GM23338 (cell line): ENCODE measurements around the gene CPEB2. TPM values are rescaled to one million over a fixed set of nuclear protein-coding genes. Genes with fewer than 3 reads are reported as not detected.

Source experiments
- ATAC-seq: fragments of 200-7000 bp; cut with Tn5 transposase; 3 replicates; pipeline ENCODE4 v1.9.1; 2020
- DNase-seq: peaks from one replicate; pipeline ENCODE4 v3.0.0-alpha.2; 2015; ENCODE audit warnings: low spot score
- H2AFZ ChIP-seq: fragments of 200-600 bp; sonication (generic); 2 replicates; pipeline ENCODE4 v1.8.0; 2016; ENCODE audit warnings: antibody characterized with exemption, mild to moderate bottlenecking, moderate library complexity
- H3F3A ChIP-seq: fragments of 200-600 bp; sonication (generic); replicated peaks from 2 replicates; pipeline ENCODE4 v1.8.0; 2017; ENCODE audit warnings: antibody characterized with exemption, mixed run types, low read depth
- H3K27ac ChIP-seq: fragments of 200-600 bp; sonication (generic); 2 replicates; pipeline ENCODE4 v1.6.1; 2016; ENCODE audit warnings: low read depth
- H3K27me3 ChIP-seq: fragments of 200-600 bp; sonication (generic); 2 replicates; pipeline ENCODE4 v1.8.0; 2016; ENCODE audit warnings: mild to moderate bottlenecking, mixed run types, moderate library complexity; ENCODE audit not compliant: insufficient read depth
- H3K36me3 ChIP-seq: fragments of 200-600 bp; sonication (generic); 2 replicates; pipeline ENCODE4 v1.8.0; 2016; ENCODE audit warnings: mild to moderate bottlenecking; ENCODE audit not compliant: insufficient read depth
- H3K4me1 ChIP-seq: fragments of 200-600 bp; sonication (generic); 2 replicates; pipeline ENCODE4 v1.8.0; 2016; ENCODE audit warnings: mild to moderate bottlenecking, moderate library complexity; ENCODE audit not compliant: insufficient read depth
- H3K4me2 ChIP-seq: fragments of 200-600 bp; sonication (generic); 2 replicates; pipeline ENCODE4 v1.7.1; 2017; ENCODE audit warnings: mixed run types
- H3K4me3 ChIP-seq: fragments of 200-600 bp; sonication (generic); 2 replicates; pipeline ENCODE4 v1.6.1; 2016; ENCODE audit warnings: mixed run types
- H3K79me2 ChIP-seq: fragments of 200-600 bp; sonication (generic); replicated peaks from 2 replicates; pipeline ENCODE4 v1.8.0; 2017; ENCODE audit warnings: mild to moderate bottlenecking; ENCODE audit not compliant: insufficient read depth
- H3K9me2 ChIP-seq: fragments of 200-600 bp; sonication (generic); 2 replicates; pipeline ENCODE4 v1.8.0; 2017; ENCODE audit not compliant: insufficient read depth
- H4K20me1 ChIP-seq: fragments of 200-600 bp; sonication (generic); replicated peaks from 2 replicates; pipeline ENCODE4 v1.8.0; 2017; ENCODE audit warnings: mild to moderate bottlenecking; ENCODE audit not compliant: insufficient read depth
- H3K27ac Mint-ChIP-seq: 2 replicates; pipeline ENCODE4 v1.8.0; 2020; ENCODE audit warnings: inconsistent platforms, mild to moderate bottlenecking, moderate library complexity, mixed read lengths
- H3K27me3 Mint-ChIP-seq: 3 replicates; pipeline ENCODE4 v1.8.0; 2022; ENCODE audit warnings: low read depth, mild to moderate bottlenecking, moderate library complexity, mixed read lengths, inconsistent platforms; ENCODE audit not compliant: insufficient read depth, poor library complexity
- H3K36me3 Mint-ChIP-seq: 3 replicates; pipeline ENCODE4 v1.8.0; 2021; ENCODE audit warnings: low read depth, mild to moderate bottlenecking, inconsistent platforms, moderate library complexity, mixed read lengths
- H3K4me1 Mint-ChIP-seq: 3 replicates; pipeline ENCODE4 v1.8.0; 2020; ENCODE audit warnings: mild to moderate bottlenecking, inconsistent platforms, mixed read lengths
- H3K4me3 Mint-ChIP-seq: 3 replicates; pipeline ENCODE4 v1.8.0; 2021; ENCODE audit warnings: moderate library complexity, mild to moderate bottlenecking, inconsistent platforms, mixed read lengths
- H3K9me3 Mint-ChIP-seq: 3 replicates; pipeline ENCODE4 v1.8.0; 2020; ENCODE audit warnings: moderate library complexity, mild to moderate bottlenecking, inconsistent platforms, mixed read lengths
- EZH2 ChIP-seq: fragments of 200-600 bp; sonication (generic); IDR thresholded peaks from one replicate; pipeline ENCODE4 v1.8.0; 2017; ENCODE audit warnings: antibody characterized with exemption, mild to moderate bottlenecking, low read depth; ENCODE audit not compliant: unreplicated experiment
- NANOG ChIP-seq: IDR thresholded peaks from 2 replicates; pipeline ENCODE4 v1.6.1; 2016; ENCODE audit warnings: antibody characterized with exemption, borderline replicate concordance
- ZNF114 ChIP-seq: fragments of 250-450 bp; sonication (Bioruptor Pico); IDR thresholded peaks from 2 replicates; pipeline ENCODE4 v1.5.0; 2020; ENCODE audit warnings: mild to moderate bottlenecking, moderate library complexity
- polyA plus RNA-seq: library from polyadenylated mRNA; unstranded; fragments of >200 nt; fragmentation: Nextera tagmentation; extraction: Ambion mirVana; gene quantifications from 2 replicates; pipeline ENCODE4 v1.2.1, GENCODE V29; 2016
- total RNA-seq: library from RNA; depleted of rRNA; stranded (reverse); fragments of >200 nt; shearing (Covaris generic); gene quantifications from 2 replicates; pipeline ENCODE4 v1.2.3, GENCODE V29; 2014
- TF ChIP-seq, protein P1 (sequence below): IDR thresholded peaks from one replicate; pipeline ENCODE4 v1.6.1; 2018; ENCODE audit warnings: antibody characterized with exemption; ENCODE audit not compliant: unreplicated experiment
- TF ChIP-seq, protein P2 (sequence below): fragments of 250-450 bp; sonication (Bioruptor Pico); IDR thresholded peaks from 2 replicates; pipeline ENCODE4 v1.5.0; 2020; ENCODE audit warnings: mild to moderate bottlenecking, moderate library complexity

The CPEB2 gene
- total and polyA plus RNA-seq, 2 experiments from 2014 or later, result 0.66 to 2.4 TPM

DNA sequence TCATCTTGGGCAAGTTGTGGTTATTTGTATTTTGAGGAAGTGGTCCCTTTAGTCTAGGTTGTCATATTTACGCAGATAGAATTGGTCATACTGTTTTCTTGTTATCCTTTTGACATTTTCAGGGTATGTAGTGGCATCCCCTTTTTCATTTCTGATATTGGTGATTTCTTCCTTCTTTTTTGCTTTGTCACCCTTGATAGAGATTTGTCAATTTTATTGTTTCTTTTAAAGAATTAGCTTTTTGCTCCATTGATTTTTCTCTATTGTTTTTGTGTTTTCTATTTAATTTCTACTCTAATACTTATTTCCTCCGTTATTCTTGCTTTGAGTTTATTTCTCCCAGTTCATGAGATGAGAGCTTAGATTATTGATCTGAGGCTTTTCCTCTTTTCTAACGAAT is 87.7 kb downstream of the CPEB2 start:
- TF ChIP-seq EZH2, result no peak
- TF ChIP-seq NANOG, result no peak
- TF ChIP-seq, protein P1, sequence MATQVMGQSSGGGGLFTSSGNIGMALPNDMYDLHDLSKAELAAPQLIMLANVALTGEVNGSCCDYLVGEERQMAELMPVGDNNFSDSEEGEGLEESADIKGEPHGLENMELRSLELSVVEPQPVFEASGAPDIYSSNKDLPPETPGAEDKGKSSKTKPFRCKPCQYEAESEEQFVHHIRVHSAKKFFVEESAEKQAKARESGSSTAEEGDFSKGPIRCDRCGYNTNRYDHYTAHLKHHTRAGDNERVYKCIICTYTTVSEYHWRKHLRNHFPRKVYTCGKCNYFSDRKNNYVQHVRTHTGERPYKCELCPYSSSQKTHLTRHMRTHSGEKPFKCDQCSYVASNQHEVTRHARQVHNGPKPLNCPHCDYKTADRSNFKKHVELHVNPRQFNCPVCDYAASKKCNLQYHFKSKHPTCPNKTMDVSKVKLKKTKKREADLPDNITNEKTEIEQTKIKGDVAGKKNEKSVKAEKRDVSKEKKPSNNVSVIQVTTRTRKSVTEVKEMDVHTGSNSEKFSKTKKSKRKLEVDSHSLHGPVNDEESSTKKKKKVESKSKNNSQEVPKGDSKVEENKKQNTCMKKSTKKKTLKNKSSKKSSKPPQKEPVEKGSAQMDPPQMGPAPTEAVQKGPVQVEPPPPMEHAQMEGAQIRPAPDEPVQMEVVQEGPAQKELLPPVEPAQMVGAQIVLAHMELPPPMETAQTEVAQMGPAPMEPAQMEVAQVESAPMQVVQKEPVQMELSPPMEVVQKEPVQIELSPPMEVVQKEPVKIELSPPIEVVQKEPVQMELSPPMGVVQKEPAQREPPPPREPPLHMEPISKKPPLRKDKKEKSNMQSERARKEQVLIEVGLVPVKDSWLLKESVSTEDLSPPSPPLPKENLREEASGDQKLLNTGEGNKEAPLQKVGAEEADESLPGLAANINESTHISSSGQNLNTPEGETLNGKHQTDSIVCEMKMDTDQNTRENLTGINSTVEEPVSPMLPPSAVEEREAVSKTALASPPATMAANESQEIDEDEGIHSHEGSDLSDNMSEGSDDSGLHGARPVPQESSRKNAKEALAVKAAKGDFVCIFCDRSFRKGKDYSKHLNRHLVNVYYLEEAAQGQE, result no peak
- no peak for TF ChIP-seq ZNF114
- TF ChIP-seq, protein P2, sequence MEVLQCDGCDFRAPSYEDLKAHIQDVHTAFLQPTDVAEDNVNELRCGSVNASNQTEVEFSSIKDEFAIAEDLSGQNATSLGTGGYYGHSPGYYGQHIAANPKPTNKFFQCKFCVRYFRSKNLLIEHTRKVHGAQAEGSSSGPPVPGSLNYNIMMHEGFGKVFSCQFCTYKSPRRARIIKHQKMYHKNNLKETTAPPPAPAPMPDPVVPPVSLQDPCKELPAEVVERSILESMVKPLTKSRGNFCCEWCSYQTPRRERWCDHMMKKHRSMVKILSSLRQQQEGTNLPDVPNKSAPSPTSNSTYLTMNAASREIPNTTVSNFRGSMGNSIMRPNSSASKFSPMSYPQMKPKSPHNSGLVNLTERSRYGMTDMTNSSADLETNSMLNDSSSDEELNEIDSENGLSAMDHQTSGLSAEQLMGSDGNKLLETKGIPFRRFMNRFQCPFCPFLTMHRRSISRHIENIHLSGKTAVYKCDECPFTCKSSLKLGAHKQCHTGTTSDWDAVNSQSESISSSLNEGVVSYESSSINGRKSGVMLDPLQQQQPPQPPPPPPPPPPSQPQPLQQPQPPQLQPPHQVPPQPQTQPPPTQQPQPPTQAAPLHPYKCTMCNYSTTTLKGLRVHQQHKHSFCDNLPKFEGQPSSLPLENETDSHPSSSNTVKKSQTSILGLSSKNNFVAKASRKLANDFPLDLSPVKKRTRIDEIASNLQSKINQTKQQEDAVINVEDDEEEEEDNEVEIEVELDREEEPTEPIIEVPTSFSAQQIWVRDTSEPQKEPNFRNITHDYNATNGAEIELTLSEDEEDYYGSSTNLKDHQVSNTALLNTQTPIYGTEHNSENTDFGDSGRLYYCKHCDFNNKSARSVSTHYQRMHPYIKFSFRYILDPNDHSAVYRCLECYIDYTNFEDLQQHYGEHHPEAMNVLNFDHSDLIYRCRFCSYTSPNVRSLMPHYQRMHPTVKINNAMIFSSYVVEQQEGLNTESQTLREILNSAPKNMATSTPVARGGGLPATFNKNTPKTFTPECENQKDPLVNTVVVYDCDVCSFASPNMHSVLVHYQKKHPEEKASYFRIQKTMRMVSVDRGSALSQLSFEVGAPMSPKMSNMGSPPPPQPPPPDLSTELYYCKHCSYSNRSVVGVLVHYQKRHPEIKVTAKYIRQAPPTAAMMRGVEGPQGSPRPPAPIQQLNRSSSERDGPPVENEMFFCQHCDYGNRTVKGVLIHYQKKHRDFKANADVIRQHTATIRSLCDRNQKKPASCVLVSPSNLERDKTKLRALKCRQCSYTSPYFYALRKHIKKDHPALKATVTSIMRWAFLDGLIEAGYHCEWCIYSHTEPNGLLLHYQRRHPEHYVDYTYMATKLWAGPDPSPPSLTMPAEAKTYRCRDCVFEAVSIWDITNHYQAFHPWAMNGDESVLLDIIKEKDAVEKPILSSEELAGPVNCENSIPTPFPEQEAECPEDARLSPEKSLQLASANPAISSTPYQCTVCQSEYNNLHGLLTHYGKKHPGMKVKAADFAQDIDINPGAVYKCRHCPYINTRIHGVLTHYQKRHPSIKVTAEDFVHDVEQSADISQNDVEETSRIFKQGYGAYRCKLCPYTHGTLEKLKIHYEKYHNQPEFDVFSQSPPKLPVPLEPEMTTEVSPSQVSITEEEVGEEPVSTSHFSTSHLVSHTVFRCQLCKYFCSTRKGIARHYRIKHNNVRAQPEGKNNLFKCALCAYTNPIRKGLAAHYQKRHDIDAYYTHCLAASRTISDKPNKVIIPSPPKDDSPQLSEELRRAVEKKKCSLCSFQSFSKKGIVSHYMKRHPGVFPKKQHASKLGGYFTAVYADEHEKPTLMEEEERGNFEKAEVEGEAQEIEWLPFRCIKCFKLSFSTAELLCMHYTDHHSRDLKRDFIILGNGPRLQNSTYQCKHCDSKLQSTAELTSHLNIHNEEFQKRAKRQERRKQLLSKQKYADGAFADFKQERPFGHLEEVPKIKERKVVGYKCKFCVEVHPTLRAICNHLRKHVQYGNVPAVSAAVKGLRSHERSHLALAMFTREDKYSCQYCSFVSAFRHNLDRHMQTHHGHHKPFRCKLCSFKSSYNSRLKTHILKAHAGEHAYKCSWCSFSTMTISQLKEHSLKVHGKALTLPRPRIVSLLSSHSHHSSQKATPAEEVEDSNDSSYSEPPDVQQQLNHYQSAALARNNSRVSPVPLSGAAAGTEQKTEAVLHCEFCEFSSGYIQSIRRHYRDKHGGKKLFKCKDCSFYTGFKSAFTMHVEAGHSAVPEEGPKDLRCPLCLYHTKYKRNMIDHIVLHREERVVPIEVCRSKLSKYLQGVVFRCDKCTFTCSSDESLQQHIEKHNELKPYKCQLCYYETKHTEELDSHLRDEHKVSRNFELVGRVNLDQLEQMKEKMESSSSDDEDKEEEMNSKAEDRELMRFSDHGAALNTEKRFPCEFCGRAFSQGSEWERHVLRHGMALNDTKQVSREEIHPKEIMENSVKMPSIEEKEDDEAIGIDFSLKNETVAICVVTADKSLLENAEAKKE (CRISPR knock-in tag), result no peak
- H3K36me3 ChIP-seq, result peaks cover 8% of the 10 kb centered on the region; the same call in 1 of the 2 replicates
- Mint-ChIP-seq H3K27ac (no peak overlapping the region), H3K9me3 (peaks cover 29% of the 10 kb centered on the region), H3K4me1 (peaks cover 10% of the 10 kb centered on the region; the same call in 2 of the 3 replicates), H3K4me3 (no peak overlapping the region), H3K27me3 (peaks cover 3% of the 10 kb centered on the region), H3K36me3 (peaks cover 24% of the 10 kb centered on the region)
- H3K4me2 ChIP-seq, result no peak overlapping the region
- H4K20me1 ChIP-seq, result no peaks in the 10 kb centered on the region
- H3K9me2 ChIP-seq, result peaks cover 3% of the 10 kb centered on the region; the same call in 1 of the 2 replicates
- DNase-seq (no peak), ATAC-seq (no peak)
- no peak overlapping the region for H3K4me3 ChIP-seq
- no peaks in the 10 kb centered on the region for H3F3A ChIP-seq
- no peaks in the 10 kb centered on the region for H3K79me2 ChIP-seq
- H3K27ac ChIP-seq, result no peak overlapping the region
- no peak overlapping the region for H2AFZ ChIP-seq
- peaks cover 17% of the 10 kb centered on the region for H3K4me1 ChIP-seq
- H3K27me3 ChIP-seq, result no peaks in the 10 kb centered on the region
